B cell (primary cell): Measurements from ENCODE around the gene DTWD2. TPM values are rescaled to one million over a fixed set of nuclear protein-coding genes. Genes with fewer than 3 reads are reported as not detected.

Experiments
- ATAC-seq: fragments of 200-7000 bp; cut with Tn5 transposase; one replicate; pipeline ENCODE4 v1.10.0; 2021; ENCODE audit warnings: low read depth, mild to moderate bottlenecking, moderate number of reproducible peaks, moderate library complexity
- CTCF ChIA-PET: fragments of 350-600 bp; sonication (Branson Sonifier 250); formaldehyde crosslinking; loops from one replicate; lab custom pipeline; 2021; ENCODE audit warnings: antibody characterized with exemption, inconsistent platforms; lab: Charles Lee
- POLR2A ChIA-PET: fragments of 350-600 bp; sonication (Branson Sonifier 250); formaldehyde crosslinking; loops from one replicate; lab custom pipeline; 2021; ENCODE audit warnings: antibody characterized with exemption; lab: Charles Lee
- DNase-seq: peaks from one replicate; pipeline ENCODE4 v3.0.0; 2013
- H2AFZ ChIP-seq: 2 replicates; pipeline ENCODE4 v1.6.1; 2012; ENCODE audit warnings: mild to moderate bottlenecking, low read depth, low read length; ENCODE audit not compliant: insufficient read depth, poor library complexity, severe bottlenecking
- H3K27ac ChIP-seq, 2 donors: 1 replicate in 1 of 2; 2 replicates in 1 of 2; pipeline ENCODE4 v1.5.1; 2012 to 2013; ENCODE audit warnings: low read length in 2 of 2, mild to moderate bottlenecking in 2 of 2, moderate library complexity in 1 of 2
- H3K27me3 ChIP-seq, 4 experiments: fragments of 200-600 bp in 1 of 4; sonication (generic) in 1 of 4; replicated peaks in 1 of 4; 1 replicate in 2 of 4; 2 replicates in 2 of 4; pipeline versions ENCODE4 v1.6.1 to v1.7.0; 2013 to 2016; ENCODE audit warnings: low read length in 3 of 4, mild to moderate bottlenecking in 2 of 4, mixed read lengths in 1 of 4, moderate library complexity in 1 of 4; ENCODE audit not compliant: insufficient read depth in 4 of 4, control insufficient read depth in 3 of 4; ENCODE audit errors: control extremely low read depth in 1 of 4
- H3K36me3 ChIP-seq, 2 experiments: replicated peaks in 1 of 2; 1 replicate in 1 of 2; 2 replicates in 1 of 2; pipeline versions ENCODE4 v1.6.1 to v1.7.1; 2013; ENCODE audit warnings: low read length in 1 of 2; ENCODE audit not compliant: insufficient read depth in 2 of 2, control insufficient read depth in 1 of 2; ENCODE audit errors: control extremely low read depth in 1 of 2, extremely low read depth in 1 of 2
- H3K4me1 ChIP-seq, 2 donors: fragments of 200-600 bp in 1 of 2; sonication (generic) in 1 of 2; 1 replicate in 1 of 2; 2 replicates in 1 of 2; pipeline versions ENCODE4 v1.5.1 to v1.6.1; 2013 to 2017; ENCODE audit warnings: low read length in 2 of 2; ENCODE audit not compliant: control insufficient read depth in 2 of 2, insufficient read depth in 2 of 2
- H3K4me2 ChIP-seq: replicated peaks from 2 replicates; pipeline ENCODE3; 2012; ENCODE audit warnings: mild to moderate bottlenecking, low read depth, low read length; ENCODE audit not compliant: poor library complexity, severe bottlenecking
- H3K4me3 ChIP-seq, 5 experiments: fragments of 200-600 bp in 1 of 5; sonication (generic) in 1 of 5; 1 replicate in 3 of 5; 2 replicates in 2 of 5; pipeline versions ENCODE4 v1.5.1 to v1.7.0; 2011 to 2016; ENCODE audit warnings: low read length in 4 of 5, mild to moderate bottlenecking in 4 of 5, low read depth in 2 of 5, control low read depth in 1 of 5, moderate library complexity in 1 of 5; ENCODE audit not compliant: insufficient read depth in 1 of 5; ENCODE audit errors: control extremely low read depth in 1 of 5, extremely low read depth in 1 of 5
- H3K79me2 ChIP-seq: fragments of 200-600 bp; sonication (generic); one replicate; pipeline ENCODE4 v1.6.0; 2016; ENCODE audit warnings: low read length; ENCODE audit not compliant: control insufficient read depth, insufficient read depth
- H3K9ac ChIP-seq: fragments of 200-600 bp; sonication (generic); 2 replicates; pipeline ENCODE4 v1.6.1; 2017; ENCODE audit warnings: mild to moderate bottlenecking, low read length, moderate library complexity
- H3K9me3 ChIP-seq, 3 donors: one replicate each; pipeline versions ENCODE4 v1.6.1 to v1.7.1; 2013; ENCODE audit warnings: low read length in 2 of 3; ENCODE audit not compliant: control insufficient read depth in 2 of 3, insufficient read depth in 1 of 3; ENCODE audit errors: control extremely low read depth in 1 of 3
- H4K20me1 ChIP-seq: 2 replicates; pipeline ENCODE4 v1.6.0; 2012; ENCODE audit warnings: mild to moderate bottlenecking, low read length; ENCODE audit not compliant: insufficient read depth, control insufficient read depth, poor library complexity, severe bottlenecking
- H3K27ac Mint-ChIP-seq: one replicate; pipeline ENCODE4 v1.8.0; 2021; ENCODE audit warnings: mixed read lengths
- H3K27me3 Mint-ChIP-seq: one replicate; pipeline ENCODE4 v1.8.0; 2021; ENCODE audit warnings: mixed read lengths
- H3K4me1 Mint-ChIP-seq: one replicate; pipeline ENCODE4 v1.8.0; 2021; ENCODE audit warnings: mixed read lengths
- H3K4me3 Mint-ChIP-seq: one replicate; pipeline ENCODE4 v1.8.0; 2021; ENCODE audit warnings: mixed read lengths
- H3K9me3 Mint-ChIP-seq: one replicate; pipeline ENCODE4 v1.8.0; 2022; ENCODE audit warnings: mixed read lengths; ENCODE audit not compliant: insufficient read depth
- EZH2 ChIP-seq: IDR thresholded peaks from 2 replicates; pipeline ENCODE4 v1.6.1; 2012; ENCODE audit warnings: borderline replicate concordance, low read depth, mild to moderate bottlenecking, moderate library complexity, low read length; ENCODE audit not compliant: insufficient read depth, poor library complexity, severe bottlenecking
- WGBS: methylation state at CpG from one replicate; pipeline ENCODE4 v1.1.5; 2013; ENCODE audit warnings: missing lambda C conversion rate; ENCODE audit not compliant: insufficient coverage; 5-methylcytosine and 5-hydroxymethylcytosine counted together
- intact Hi-C: fragments of 100-400 bp; cut with micrococcal nuclease; formaldehyde crosslinking; loops from one replicate; pipeline ENCODE4 v1.10.0; 2022
- polyA plus RNA-seq: library from polyadenylated mRNA; depleted of rRNA; stranded (reverse); fragments of >200 nt; gene quantifications from 2 replicates; pipeline ENCODE4 v1.2.3, GENCODE V29; 2012
- total RNA-seq, 2 donors: library from RNA; stranded (reverse); fragments of 120-200 nt in 1 of 2; gene quantifications; 1 replicate in 1 of 2; 2 replicates in 1 of 2; pipeline versions ENCODE4 v1.2.3 to v1.2.4, GENCODE V29; 2013 to 2022
- TF ChIP-seq, protein P1 (sequence below): fragments of 200-600 bp; IDR thresholded peaks from one replicate; pipeline ENCODE4 v1.8.0; 2022; ENCODE audit warnings: antibody characterized with exemption, mild to moderate bottlenecking

DTWD2 gene
- total and polyA plus RNA-seq, 2 donors (not counting 1 experiment from before 2014, with no cell fraction given), result 3.7 to 6.0 TPM

DNA sequence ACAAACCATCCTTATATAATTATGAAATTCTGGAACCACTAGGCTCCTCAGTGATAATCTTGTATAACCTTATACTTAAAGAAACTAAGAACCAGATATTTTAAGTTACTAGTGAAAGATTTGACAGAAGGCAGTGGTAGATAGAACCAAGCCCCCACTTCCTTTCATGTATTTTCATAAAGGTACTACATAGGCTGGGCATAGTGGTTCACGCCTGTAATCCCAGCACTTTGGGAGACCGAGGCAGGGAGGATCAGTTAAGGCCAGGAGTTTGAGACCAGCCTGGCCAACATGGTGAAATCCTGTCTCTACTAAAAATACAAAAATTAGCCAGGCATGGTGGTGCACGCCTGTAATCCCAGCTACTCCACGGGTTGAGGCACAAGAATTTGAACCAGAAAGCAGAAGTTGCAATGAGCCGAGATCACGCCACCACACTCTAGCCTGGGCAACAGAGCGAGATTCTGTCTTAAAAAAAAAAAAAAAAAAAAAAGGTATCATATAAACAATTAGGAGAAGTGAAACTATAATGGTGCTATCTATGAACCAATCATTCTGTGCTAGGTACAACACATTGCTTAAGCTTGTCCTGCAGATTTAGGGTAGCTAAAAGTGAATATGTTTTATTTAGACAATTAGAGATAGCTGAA is 27.9 kb upstream of the DTWD2 start:
- Mint-ChIP-seq H3K27me3 (no peaks in the 10 kb centered on the region), H3K27ac (peak overlapping the region; percentile 60), H3K9me3 (no peaks in the 10 kb centered on the region), H3K4me3 (no peak overlapping the region), H3K4me1 (peaks cover 47% of the 10 kb centered on the region)
- 20% methylated on average over 3 of the region's 7 CpGs for WGBS
- ChIA-PET POLR2A (interaction anchor here (0.6 to 1.2 kb wide), 5 partner anchors 50 to 340 kb away, joined by 3 to 15 read pairs (median 9); partner anchors contain the start of genes DMXL1 and TNFAIP8), CTCF (interaction anchor here (0.6 to 3.3 kb wide), 11 partner anchors 11 to 402 kb away, joined by 3 to 25 read pairs (median 3); partner anchors contain the start of gene DTWD2)
- TF ChIP-seq, protein P1, sequence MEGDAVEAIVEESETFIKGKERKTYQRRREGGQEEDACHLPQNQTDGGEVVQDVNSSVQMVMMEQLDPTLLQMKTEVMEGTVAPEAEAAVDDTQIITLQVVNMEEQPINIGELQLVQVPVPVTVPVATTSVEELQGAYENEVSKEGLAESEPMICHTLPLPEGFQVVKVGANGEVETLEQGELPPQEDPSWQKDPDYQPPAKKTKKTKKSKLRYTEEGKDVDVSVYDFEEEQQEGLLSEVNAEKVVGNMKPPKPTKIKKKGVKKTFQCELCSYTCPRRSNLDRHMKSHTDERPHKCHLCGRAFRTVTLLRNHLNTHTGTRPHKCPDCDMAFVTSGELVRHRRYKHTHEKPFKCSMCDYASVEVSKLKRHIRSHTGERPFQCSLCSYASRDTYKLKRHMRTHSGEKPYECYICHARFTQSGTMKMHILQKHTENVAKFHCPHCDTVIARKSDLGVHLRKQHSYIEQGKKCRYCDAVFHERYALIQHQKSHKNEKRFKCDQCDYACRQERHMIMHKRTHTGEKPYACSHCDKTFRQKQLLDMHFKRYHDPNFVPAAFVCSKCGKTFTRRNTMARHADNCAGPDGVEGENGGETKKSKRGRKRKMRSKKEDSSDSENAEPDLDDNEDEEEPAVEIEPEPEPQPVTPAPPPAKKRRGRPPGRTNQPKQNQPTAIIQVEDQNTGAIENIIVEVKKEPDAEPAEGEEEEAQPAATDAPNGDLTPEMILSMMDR, result no peak
- no peak for TF ChIP-seq EZH2
- peak; percentile 81 for ATAC-seq
- Histone ChIP-seq H3K9me3 (peaks cover 0 to 7% (median 0%) of the 10 kb centered on the region in 3 donors), H3K4me2 (peak overlapping the region; percentile 60), H3K27me3 (no peaks in the 10 kb centered on the region), H2AFZ (peak overlapping the region; percentile 20), H3K36me3 (no peaks in the 10 kb centered on the region), H3K4me1 (peaks cover 52 to 55% of the 10 kb centered on the region in 2 donors), H3K4me3 (peak overlapping the region in 1 of 5 experiments; percentile 4), H4K20me1 (no peaks in the 10 kb centered on the region), H3K27ac (peak overlapping the region; percentile 79 to 82), H3K79me2 (peaks cover 5% of the 10 kb centered on the region), H3K9ac (no peak overlapping the region)
- peak; percentile 80 for DNase-seq
- intact Hi-C loops, result no loop called here

- Histone ChIP-seq H3K27me3 (no peaks in the 10 kb centered on the region), H3K36me3 (no peaks in the 10 kb centered on the region), H3K4me1 (peaks cover 9 to 11% of the 10 kb centered on the region in 2 donors), H3K4me2 (no peak overlapping the region), H3K9ac (no peak overlapping the region), H3K27ac (no peak overlapping the region), H3K9me3 (peaks cover 0 to 1% (median 0%) of the 10 kb centered on the region in 3 donors), H4K20me1 (no peaks in the 10 kb centered on the region), H2AFZ (no peak overlapping the region), H3K79me2 (no peaks in the 10 kb centered on the region), H3K4me3 (no peak overlapping the region)
- intact Hi-C loops, result no loop called here
- ChIA-PET POLR2A (no interaction called here), CTCF (interaction anchor here (2.0 to 3.5 kb wide), 2 partner anchors 11 to 23 kb away, joined by 9 to 17 read pairs; partner anchors contain the start of gene DTWD2)
- WGBS, result 95% methylated on average over 9 of the region's 13 CpGs
- Mint-ChIP-seq H3K27ac (no peak overlapping the region), H3K4me1 (peaks cover 14% of the 10 kb centered on the region), H3K27me3 (no peaks in the 10 kb centered on the region), H3K9me3 (peaks cover 3% of the 10 kb centered on the region), H3K4me3 (no peak overlapping the region)
- DNase-seq, result no peak
- TF ChIP-seq, protein P1, result no peak
- TF ChIP-seq EZH2, result no peak
- ATAC-seq, result no peak
These were observed 22.8 kb upstream of the DTWD2 start for GRCh38 chr5:119011186-119011585.
